HepG2 (cell line): ENCODE measurements around the gene ERLEC1. TPM values are rescaled to one million over a fixed set of nuclear protein-coding genes. Genes with fewer than 3 reads are reported as not detected.

Source experiments
- CSRNP2 ChIP-seq: sonication (generic); formaldehyde crosslinking; conservative IDR thresholded peaks from 2 replicates; pipeline ENCODE4 v1.8.0; 2022; ENCODE audit warnings: low read depth, missing genetic modification reagents
- ETV5 ChIP-seq: IDR thresholded peaks from 2 replicates; pipeline ENCODE4 v1.6.1; 2018; ENCODE audit warnings: missing biosample characterization, missing genetic modification reagents, inconsistent platforms, borderline replicate concordance
- FOXO1 ChIP-seq: sonication (generic); formaldehyde crosslinking; IDR thresholded peaks from 2 replicates; pipeline ENCODE4 v1.4.0; 2020; ENCODE audit warnings: missing genetic modification reagents
- GATA4 ChIP-seq: sonication (generic); IDR thresholded peaks from 2 replicates; pipeline ENCODE4 v1.6.1; 2016; ENCODE audit warnings: antibody characterized with exemption, low read depth, borderline replicate concordance
- HINFP ChIP-seq: sonication (generic); formaldehyde crosslinking; IDR thresholded peaks from 2 replicates; pipeline ENCODE4 v1.4.0; 2020; ENCODE audit warnings: low read depth, mild to moderate bottlenecking, missing genetic modification reagents
- ISX ChIP-seq: sonication (generic); formaldehyde crosslinking; conservative IDR thresholded peaks from 2 replicates; pipeline ENCODE4 v1.5.0; 2020; ENCODE audit warnings: missing genetic modification reagents
- JARID2 ChIP-seq: sonication (generic); formaldehyde crosslinking; IDR thresholded peaks from 2 replicates; pipeline ENCODE4 v1.8.1; 2023; ENCODE audit warnings: missing genetic modification reagents, inconsistent platforms; ENCODE audit not compliant: insufficient replicate concordance
- JUNB ChIP-seq: sonication (generic); formaldehyde crosslinking; IDR thresholded peaks from 2 replicates; pipeline ENCODE4 v1.8.0; 2022; ENCODE audit warnings: missing genetic modification reagents, mild to moderate bottlenecking, borderline replicate concordance
- MBD4 ChIP-seq: IDR thresholded peaks from 2 replicates; pipeline ENCODE4 v1.6.1; 2012; ENCODE audit warnings: low read length, inconsistent platforms, borderline replicate concordance
- MIXL1 ChIP-seq: IDR thresholded peaks from 2 replicates; pipeline ENCODE4 v1.6.1; 2016
- NCOA2 ChIP-seq: sonication (generic); formaldehyde crosslinking; IDR thresholded peaks from 2 replicates; pipeline ENCODE4 v1.8.0; 2022; ENCODE audit warnings: inconsistent platforms
- NFRKB ChIP-seq: fragments of 450-650 bp; IDR thresholded peaks from 2 replicates; pipeline ENCODE4 v1.6.1; 2017
- NFYC ChIP-seq: IDR thresholded peaks from 2 replicates; pipeline ENCODE4 v1.6.1; 2016; ENCODE audit warnings: missing genetic modification reagents, missing compliant biosample characterization
- NKX3-1 ChIP-seq: sonication (generic); formaldehyde crosslinking; IDR thresholded peaks from 2 replicates; pipeline ENCODE4 v1.5.0; 2020; ENCODE audit warnings: missing genetic modification reagents
- PAX8 ChIP-seq: sonication (generic); formaldehyde crosslinking; IDR thresholded peaks from 2 replicates; pipeline ENCODE4 v1.8.0; 2022; ENCODE audit warnings: mild to moderate bottlenecking, missing genetic modification reagents, borderline replicate concordance
- POLR2A ChIP-seq, 2 experiments: IDR thresholded peaks; 2 replicates each; pipeline ENCODE4 v1.6.1; 2011; ENCODE audit warnings: low read depth in 2 of 2, low read length in 2 of 2, mild to moderate bottlenecking in 1 of 2, moderate library complexity in 1 of 2; ENCODE audit not compliant: insufficient read depth in 1 of 2
- RBM39 ChIP-seq: fragments of 200-400 bp; formaldehyde crosslinking; IDR thresholded peaks from one replicate; pipeline ENCODE4 v1.6.1; 2018; ENCODE audit warnings: antibody characterized with exemption, mild to moderate bottlenecking, low read depth, low read length; ENCODE audit not compliant: poor library complexity, severe bottlenecking
- SETDB1 ChIP-seq: sonication (generic); formaldehyde crosslinking; IDR thresholded peaks from 2 replicates; pipeline ENCODE4 v1.5.1; 2020; ENCODE audit warnings: missing genetic modification reagents, mild to moderate bottlenecking, borderline replicate concordance
- SNAI1 ChIP-seq: sonication (generic); formaldehyde crosslinking; IDR thresholded peaks from 2 replicates; pipeline ENCODE4 v1.5.0; 2020; ENCODE audit warnings: mild to moderate bottlenecking, missing genetic modification reagents, borderline replicate concordance
- SSRP1 ChIP-seq: IDR thresholded peaks from 2 replicates; pipeline ENCODE4 v1.6.1; 2016; ENCODE audit warnings: control low read depth
- STAT5B ChIP-seq: sonication (generic); formaldehyde crosslinking; IDR thresholded peaks from 2 replicates; pipeline ENCODE4 v1.4.0; 2020; ENCODE audit warnings: missing genetic modification reagents
- ZFP36L1 ChIP-seq: sonication (generic); formaldehyde crosslinking; IDR thresholded peaks from 2 replicates; pipeline ENCODE4 v1.8.0; 2022; ENCODE audit warnings: mild to moderate bottlenecking, missing genetic modification reagents, moderate library complexity
- ZFY ChIP-seq: sonication (generic); formaldehyde crosslinking; IDR thresholded peaks from 2 replicates; pipeline ENCODE4 v1.4.0; 2020; ENCODE audit warnings: missing genetic modification reagents
- ZNF121 ChIP-seq: sonication (generic); formaldehyde crosslinking; IDR thresholded peaks from 2 replicates; pipeline ENCODE4 v1.5.0; 2020; ENCODE audit warnings: mild to moderate bottlenecking, missing genetic modification reagents
- ZNF430 ChIP-seq: sonication (generic); formaldehyde crosslinking; IDR thresholded peaks from 2 replicates; pipeline ENCODE4 v1.9.0; 2021; ENCODE audit warnings: mild to moderate bottlenecking, missing genetic modification reagents
- ZNF570 ChIP-seq: sonication (generic); formaldehyde crosslinking; IDR thresholded peaks from 2 replicates; pipeline ENCODE4 v1.4.0; 2020; ENCODE audit warnings: mild to moderate bottlenecking, missing genetic modification reagents, borderline replicate concordance
- ZNF746 ChIP-seq: sonication (generic); formaldehyde crosslinking; IDR thresholded peaks from 2 replicates; pipeline ENCODE4 v1.8.0; 2022; ENCODE audit warnings: mild to moderate bottlenecking, missing genetic modification reagents
- ZNF850 ChIP-seq: sonication (generic); formaldehyde crosslinking; conservative IDR thresholded peaks from 2 replicates; pipeline ENCODE4 v1.9.0; 2021; ENCODE audit warnings: mild to moderate bottlenecking, missing genetic modification reagents
- ZSCAN9 ChIP-seq: IDR thresholded peaks from 2 replicates; pipeline ENCODE4 v1.6.1; 2016; ENCODE audit warnings: borderline replicate concordance
- polyA plus RNA-seq, 8 experiments: library from polyadenylated mRNA; depleted of rRNA in 3 of 8; stranded (reverse) in 7 of 8; unstranded in 1 of 8; fragments of >200 nt; fragmentation: Illumina TruSeq in 4 of 8; extraction: Trizol in 4 of 8; gene quantifications; 2 replicates each; pipeline versions ENCODE4 v1.2.1 to v1.2.3, GENCODE V29; 2011 to 2016; ENCODE audit warnings: low read depth in 4 of 8, missing spikeins in 1 of 8, mixed read lengths in 1 of 8; ENCODE audit not compliant: insufficient read depth in 1 of 8
- total RNA-seq, 5 experiments: library from RNA; depleted of rRNA; stranded (reverse); fragments of >200 nt; fragmentation: Illumina TruSeq; extraction: Trizol; gene quantifications; 2 replicates each; pipeline ENCODE4 v1.2.3, GENCODE V29; 2016; ENCODE audit warnings: low read depth in 1 of 5
- TF ChIP-seq, protein P1 (sequence below): sonication (generic); formaldehyde crosslinking; IDR thresholded peaks from 2 replicates; pipeline ENCODE4 v1.4.0; 2020; ENCODE audit warnings: mild to moderate bottlenecking, missing genetic modification reagents

ERLEC1 gene
- total and polyA plus RNA-seq, 2 of the 13 experiments (the other 11 are each of a cell fraction or from before 2014, with no cell fraction given) = 87.3 to 88.4 TPM

GRCh38 chr2:53826587-53827397, 39.9 kb downstream of the ERLEC1 start (continued):
- TF ChIP-seq ZNF121 (CRISPR knock-in tag) (no peak), GATA4 (peak; percentile 93), ZFP36L1 (CRISPR knock-in tag) (peak; percentile 79), MIXL1 (peak; percentile 94), NFYC (CRISPR knock-in tag) (peak; percentile 50), ZNF430 (CRISPR knock-in tag) (0 out of 2 replicates have a peak, but pooled peaks have one; percentile 78), NKX3-1 (peak; percentile 95), MBD4 (peak; percentile 91; the same call in 1 of the 2 replicates), NCOA2 (CRISPR knock-in tag) (peak; percentile 100), SETDB1 (no peak), JARID2 (CRISPR knock-in tag) (no peak), STAT5B (CRISPR knock-in tag) (peak; percentile 88; the same call in 1 of the 2 replicates), POLR2A (IDR thresholded peaks at IDR 0.05; ENCODE audit: insufficient read depth in 1 of 2, low read depth in 2 of 2, low read length in 2 of 2) (peak; percentile 23 to 52; a peak in 3 of 4 replicates), ETV5 (CRISPR knock-in tag) (peak; percentile 74), CSRNP2 (CRISPR knock-in tag) (no peak), SSRP1 (CRISPR knock-in tag) (peak; percentile 62), ZNF746 (CRISPR knock-in tag) (no peak; the same call in 1 of the 2 replicates), NFRKB (no peak), ZFY (CRISPR knock-in tag) (peak; percentile 47), PAX8 (no peak), SNAI1 (CRISPR knock-in tag) (peak; percentile 81; the same call in 1 of the 2 replicates), ISX (no peak), FOXO1 (CRISPR knock-in tag) (peak; percentile 99), RBM39 (no peak), JUNB (CRISPR knock-in tag) (peak; percentile 81; the same call in 1 of the 2 replicates), ZSCAN9 (CRISPR knock-in tag) (peak; percentile 98), HINFP (CRISPR knock-in tag) (0 out of 2 replicates have a peak, but pooled peaks have one; percentile 39), ZNF570 (CRISPR knock-in tag) (no peak), ZNF850 (CRISPR knock-in tag) (no peak)
- TF ChIP-seq, protein P1, sequence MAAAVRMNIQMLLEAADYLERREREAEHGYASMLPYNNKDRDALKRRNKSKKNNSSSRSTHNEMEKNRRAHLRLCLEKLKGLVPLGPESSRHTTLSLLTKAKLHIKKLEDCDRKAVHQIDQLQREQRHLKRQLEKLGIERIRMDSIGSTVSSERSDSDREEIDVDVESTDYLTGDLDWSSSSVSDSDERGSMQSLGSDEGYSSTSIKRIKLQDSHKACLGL = no peak
